Cardiac fibroblast (primary cell): ENCODE measurements around the gene SH3BP2.

Experiments
- DNase-seq, 2 donors: peaks; one replicate each; pipeline versions ENCODE4 v3.0.0 to v3.0.0-alpha.2; 2010; ENCODE audit warnings: low read depth in 2 of 2
- H3K4me3 ChIP-seq, 2 donors: replicated peaks in 1 of 2; 1 replicate in 1 of 2; 2 replicates in 1 of 2; pipeline ENCODE4 v1.5.1; 2011; ENCODE audit warnings: low read depth in 2 of 2, low read length in 2 of 2, mild to moderate bottlenecking in 2 of 2, moderate library complexity in 1 of 2
- TF ChIP-seq, protein P1 (sequence below): IDR thresholded peaks from one replicate; pipeline ENCODE4 v1.5.1; 2011; ENCODE audit warnings: low read depth, mild to moderate bottlenecking, low read length, inconsistent platforms

The SH3BP2 gene

DNA sequence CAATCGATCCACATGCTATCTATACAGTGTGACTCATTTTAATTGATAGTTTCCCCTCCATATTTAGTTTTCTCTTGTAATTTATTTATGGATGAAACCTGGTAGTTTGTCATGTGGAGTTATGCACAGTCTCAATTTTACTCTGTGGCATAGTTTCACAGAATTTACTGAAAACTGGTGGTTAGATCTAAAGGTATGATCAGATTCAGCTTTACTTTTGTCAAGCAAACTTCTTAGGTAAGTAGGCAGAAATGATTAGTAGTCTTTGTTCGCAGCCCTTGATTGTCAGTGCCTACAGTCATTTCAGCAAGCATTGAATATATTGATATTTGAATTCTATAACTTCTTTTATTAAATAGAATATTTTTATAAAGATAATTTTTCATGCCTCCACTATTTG lies 53.3 kb downstream of the SH3BP2 start:
- no peak for DNase-seq
- H3K4me3 ChIP-seq: no peak overlapping the region
- TF ChIP-seq, protein P1, sequence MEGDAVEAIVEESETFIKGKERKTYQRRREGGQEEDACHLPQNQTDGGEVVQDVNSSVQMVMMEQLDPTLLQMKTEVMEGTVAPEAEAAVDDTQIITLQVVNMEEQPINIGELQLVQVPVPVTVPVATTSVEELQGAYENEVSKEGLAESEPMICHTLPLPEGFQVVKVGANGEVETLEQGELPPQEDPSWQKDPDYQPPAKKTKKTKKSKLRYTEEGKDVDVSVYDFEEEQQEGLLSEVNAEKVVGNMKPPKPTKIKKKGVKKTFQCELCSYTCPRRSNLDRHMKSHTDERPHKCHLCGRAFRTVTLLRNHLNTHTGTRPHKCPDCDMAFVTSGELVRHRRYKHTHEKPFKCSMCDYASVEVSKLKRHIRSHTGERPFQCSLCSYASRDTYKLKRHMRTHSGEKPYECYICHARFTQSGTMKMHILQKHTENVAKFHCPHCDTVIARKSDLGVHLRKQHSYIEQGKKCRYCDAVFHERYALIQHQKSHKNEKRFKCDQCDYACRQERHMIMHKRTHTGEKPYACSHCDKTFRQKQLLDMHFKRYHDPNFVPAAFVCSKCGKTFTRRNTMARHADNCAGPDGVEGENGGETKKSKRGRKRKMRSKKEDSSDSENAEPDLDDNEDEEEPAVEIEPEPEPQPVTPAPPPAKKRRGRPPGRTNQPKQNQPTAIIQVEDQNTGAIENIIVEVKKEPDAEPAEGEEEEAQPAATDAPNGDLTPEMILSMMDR: no peak

GRCh38 chr4:2847302-2847871 lies 54.5 kb downstream of the SH3BP2 start:
- TF ChIP-seq, protein P1: no peak
- no peak for DNase-seq
- no peak overlapping the region for H3K4me3 ChIP-seq

DNA sequence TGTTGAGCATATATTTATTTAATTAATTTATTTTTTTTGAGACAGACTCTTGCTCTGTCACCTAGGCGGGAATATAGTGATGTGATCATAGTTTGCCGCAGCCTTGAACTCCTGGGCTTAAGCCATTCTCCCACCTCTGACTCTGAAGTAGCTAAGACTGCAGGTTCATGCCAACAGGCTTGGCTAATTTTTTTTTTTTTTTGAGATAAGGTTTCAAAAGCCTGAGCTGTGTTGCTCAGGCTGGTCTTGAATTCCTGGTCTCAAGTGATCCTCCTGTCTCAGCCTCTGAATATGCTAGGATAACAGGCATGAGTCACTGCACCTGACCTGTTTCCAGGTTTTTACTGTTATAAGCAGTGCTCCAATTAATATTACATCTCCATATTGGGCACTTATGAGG lies 55.6 kb downstream of the SH3BP2 start:
- TF ChIP-seq, protein P1: no peak
- H3K4me3 ChIP-seq: no peak overlapping the region
- peak; percentile 22 to 40 for DNase-seq

DNA sequence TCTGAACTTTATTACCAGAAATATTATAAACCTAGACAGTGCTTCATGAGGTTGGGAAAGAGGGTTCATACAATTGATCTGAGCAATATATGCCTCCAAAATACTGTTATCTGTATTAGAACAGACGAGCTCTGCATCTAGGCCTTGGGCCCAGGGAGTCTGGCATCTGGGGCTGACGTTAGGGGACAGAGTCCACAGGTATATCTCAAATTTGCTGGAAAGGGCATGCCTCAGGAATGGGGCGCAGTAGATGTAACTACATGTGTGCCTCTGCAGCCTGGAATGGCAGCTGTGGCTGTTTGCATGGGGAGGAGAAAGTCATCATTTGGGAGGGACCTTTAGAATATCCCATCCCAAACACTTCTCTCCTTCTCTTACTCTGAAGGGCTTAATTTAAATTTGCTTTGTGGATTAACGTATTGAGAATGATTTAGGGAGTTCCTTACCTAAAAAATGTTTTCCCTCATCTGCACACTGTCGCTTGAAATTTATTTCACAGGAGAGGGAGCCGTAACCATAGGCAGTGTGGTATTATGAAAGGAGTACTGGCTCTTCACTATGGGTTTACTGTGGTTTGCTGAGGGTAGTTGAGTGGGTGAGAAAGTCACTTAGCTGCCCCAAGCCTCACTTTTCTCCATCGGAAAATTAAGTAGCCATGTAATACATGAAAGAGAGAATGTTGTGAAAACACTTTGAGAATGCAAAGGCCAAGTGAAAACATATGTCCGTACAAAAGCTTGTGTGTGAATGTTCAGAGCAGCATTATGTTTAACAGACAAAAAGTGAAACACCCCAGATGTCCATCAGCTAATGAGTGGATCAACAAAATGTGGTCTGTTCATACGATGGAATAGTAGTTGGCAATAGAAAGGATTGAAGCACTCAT lies 56.6 kb downstream of the SH3BP2 start:
- no peak for DNase-seq
- no peak overlapping the region for H3K4me3 ChIP-seq
- TF ChIP-seq, protein P1: no peak

DNA sequence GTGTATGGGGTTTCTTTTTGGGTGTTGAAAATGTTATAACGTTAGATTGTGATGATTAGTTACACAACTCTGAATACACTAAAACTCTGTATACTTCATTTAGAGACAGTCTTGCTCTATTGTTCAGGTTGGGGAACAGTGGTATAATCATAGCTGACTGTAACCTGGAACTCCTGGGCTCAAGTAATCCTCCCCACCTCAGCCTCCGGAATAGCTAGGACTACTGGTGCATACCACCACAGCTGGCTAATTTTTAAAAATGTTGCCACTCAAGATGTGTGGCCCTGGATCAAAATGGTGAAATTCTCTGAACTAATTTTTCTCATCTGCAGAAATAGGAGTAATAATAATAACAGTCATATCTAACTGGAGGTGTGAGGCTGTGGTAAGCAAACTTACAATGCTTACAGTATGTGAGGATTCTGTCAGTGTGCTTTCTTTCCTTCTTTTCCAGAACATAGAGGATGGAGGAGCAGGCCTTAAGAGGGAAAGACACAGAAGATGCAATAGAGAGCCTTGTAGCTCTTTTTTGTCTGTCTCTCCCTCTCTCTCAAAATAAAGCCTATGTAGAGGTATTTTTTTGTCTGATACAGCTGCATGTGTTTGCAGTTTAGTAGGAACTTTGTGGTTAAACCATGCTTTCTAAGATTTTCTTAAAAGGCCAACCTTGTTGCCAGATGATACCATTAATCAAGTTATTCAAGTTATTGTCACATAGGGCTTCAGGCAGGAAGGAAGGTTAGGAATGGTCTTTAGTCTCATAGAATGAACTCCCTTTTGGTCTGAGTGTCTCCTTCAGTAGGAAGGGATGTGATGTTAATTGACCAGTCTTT lies 58.3 kb downstream of the SH3BP2 start:
- TF ChIP-seq, protein P1: no peak
- no peak overlapping the region for H3K4me3 ChIP-seq
- DNase-seq: no peak

- no peak overlapping the region for H3K4me3 ChIP-seq
- DNase-seq: peak in 1 of 2 donors; percentile 60
Observed at GRCh38 chr4:2852481-2852921, 59.6 kb downstream of the SH3BP2 start.

More at GRCh38 chr4:2852481-2852921, 59.6 kb downstream of the SH3BP2 start:
- TF ChIP-seq, protein P1: no peak
